ENCODE results near the gene ZXDC.

ZXDC gene

DNA sequence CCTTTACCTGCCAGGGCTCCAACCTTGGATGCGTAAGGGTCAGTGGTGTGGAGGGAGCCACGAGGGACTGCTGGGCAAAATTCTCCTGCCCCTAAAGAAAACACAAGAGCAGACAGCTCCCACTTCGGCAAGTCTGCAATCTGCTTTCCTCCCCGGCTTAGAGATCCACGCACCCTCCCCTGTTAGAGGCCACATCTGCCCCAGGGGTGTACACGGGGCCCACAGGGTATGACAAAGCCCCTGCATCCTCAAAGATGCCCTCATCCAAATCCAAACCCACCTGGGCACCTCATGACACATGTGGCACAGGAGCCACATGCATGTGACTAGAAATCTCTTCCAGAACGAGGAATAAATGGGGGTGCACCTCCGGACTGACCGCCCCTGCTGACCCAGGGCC, 25.5 kb downstream of the ZXDC start:
- DNase-seq = no peak

DNA sequence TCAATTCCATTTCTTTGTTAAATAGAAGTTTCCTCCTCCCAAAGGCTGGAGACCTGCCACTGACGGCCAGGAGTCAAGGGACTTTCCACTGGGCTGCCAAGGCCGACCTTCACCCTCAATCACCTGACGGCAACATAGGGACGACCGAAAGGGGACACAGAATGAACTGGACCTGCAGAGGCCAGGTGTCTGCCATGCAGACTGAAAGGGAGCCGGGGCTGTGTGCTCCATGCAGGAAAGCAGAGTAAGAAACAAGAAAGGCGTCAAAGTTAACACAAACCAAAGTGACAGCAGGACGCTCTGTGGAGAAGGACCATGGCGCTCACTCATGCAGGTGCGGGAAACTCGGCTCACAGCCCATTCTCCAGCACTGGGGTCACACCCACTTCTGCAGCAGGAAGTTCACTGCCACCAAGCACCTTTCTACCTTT, 26.1 kb downstream of the ZXDC start:
- no peak for DNase-seq

DNA sequence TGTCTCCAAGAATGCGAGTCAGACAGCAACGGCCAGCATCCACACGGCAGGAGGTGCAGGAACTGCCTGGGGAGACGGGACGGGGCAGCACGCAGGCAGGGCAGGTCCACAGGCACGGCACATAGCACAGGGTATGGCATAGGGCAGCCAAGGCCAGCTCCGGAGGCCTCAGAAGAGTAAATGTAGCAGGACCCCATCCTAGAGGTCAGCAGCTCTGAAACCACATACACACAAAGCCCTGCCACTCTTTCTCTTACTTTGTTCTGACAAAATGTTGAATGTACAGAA, 26.9 kb downstream of the ZXDC start:
- no peak for DNase-seq

DNA sequence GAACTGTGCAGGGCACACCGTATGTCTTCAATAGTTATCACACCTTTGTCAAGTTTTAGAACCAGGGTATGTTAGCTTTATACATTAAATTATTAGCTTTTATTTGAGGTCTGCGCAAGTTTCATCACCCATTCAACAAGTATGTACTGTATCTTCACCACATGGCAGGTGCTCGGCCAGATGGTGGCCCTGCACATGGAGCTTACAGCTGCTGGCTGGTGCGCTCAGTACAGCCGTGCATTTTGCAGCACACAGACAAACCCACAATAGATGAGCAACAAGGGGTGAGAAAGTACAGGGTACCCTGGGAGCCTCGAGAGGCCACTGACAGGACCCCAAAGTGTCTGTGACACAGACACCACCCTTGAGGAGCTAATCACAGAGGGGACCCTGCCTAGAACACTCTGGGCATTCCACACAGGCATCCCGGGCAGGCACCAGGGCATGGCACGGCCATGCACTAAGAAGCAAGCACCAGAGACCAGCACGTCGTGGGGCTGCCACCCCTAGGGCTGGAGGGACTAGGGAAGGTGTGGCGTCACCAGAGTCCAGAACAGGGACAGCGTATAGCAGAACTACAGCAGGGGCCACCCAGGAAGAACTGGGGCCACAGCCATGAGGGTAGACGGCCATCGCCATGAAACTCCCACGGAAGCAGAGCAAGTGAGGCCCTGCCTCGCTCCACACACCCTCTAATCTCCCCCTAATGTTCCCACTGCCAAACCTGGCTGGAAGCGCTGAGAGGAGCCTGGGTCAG, 27.4 kb downstream of the ZXDC start:
- DNase-seq = no peak

DNA sequence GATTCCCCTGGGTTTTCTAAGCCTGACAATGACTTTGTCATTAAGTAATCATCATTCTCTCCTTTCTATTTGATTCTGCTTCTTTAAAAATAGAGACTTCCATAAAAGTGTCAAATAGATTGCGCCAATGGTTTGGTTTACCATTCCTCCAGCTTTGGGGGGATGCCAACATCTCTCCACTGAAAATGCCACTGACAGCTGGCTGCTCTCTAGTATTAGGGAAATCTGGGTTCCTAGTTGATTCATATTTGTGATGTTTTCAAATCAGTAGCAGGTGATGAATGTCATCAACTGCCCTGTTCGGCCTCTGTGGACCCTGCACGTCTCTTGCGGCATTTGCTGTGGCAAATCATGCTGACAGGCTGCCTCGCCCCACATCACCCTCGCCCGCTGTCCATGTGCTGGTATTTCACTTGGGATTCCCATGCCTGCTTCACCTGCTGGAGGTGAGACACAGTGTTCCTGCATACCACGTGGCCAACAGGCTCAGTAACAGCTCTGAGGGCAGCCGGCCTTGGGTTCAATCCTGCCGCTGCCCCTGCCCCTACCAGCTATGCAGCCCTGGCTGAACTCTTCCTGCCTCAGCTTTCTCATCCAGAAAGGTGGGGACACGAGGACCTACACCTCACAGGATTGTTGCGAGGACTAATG, 28.1 kb downstream of the ZXDC start:
- no peak for DNase-seq

DNA sequence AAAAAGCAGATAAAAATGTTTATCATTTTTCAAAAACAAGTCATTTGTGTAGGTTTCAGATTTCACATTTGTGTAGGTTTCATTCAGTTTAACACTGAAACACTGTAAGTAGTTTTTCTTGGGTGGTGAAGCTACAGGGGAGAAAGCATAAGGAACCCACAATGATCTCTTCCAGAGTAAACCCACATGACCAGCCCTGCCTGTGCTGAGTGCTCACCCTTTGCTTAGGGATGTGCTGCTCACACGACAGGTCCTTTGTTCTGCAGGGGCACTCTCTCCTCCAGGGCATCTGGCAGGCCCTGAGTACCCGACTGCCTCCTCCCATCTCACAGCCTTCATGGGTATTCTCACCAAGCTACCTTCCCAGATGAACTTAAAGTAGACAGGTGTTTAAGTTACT, 28.9 kb downstream of the ZXDC start:
- DNase-seq = no peak

DNA sequence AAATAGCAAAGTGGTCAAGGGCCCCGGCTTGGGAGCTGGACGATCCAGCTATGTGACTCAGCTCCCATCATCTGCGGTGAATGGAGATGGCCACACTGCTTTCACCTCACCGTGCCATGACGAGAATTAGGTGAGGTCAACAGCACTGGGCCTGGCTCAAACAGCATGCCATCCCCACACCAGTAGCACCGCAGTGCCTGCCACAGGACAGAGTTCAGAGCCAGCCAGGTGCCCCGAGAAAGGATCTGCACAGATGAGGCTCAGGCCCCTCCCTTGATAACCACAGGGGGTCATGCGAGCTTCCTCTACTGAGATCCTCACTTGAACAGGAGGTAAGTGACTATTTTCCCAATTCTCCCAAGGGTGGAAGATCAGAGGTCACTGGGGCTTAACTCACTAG, 29.4 kb downstream of the ZXDC start:
- DNase-seq = no peak

DNA sequence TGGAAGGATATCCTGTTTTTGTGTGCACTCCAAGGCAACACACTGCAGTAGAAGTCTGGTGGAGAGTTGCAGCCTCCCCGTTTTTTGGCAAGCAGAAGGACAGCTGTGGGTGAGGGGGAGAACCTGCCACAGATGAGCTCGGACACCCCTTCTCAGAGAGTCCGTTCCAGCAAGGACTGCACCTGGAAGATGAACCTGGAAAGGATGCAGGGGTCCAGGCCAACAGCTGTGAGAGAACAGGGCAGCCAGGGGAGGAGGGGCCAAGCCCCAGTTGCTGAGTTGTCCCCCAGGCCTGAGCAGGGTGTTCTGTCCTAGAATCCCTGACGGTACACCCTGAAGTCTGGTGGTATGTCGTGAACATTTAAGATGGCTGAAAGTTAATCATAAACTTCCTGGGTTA, 30.2 kb downstream of the ZXDC start:
- DNase-seq = no peak

DNA sequence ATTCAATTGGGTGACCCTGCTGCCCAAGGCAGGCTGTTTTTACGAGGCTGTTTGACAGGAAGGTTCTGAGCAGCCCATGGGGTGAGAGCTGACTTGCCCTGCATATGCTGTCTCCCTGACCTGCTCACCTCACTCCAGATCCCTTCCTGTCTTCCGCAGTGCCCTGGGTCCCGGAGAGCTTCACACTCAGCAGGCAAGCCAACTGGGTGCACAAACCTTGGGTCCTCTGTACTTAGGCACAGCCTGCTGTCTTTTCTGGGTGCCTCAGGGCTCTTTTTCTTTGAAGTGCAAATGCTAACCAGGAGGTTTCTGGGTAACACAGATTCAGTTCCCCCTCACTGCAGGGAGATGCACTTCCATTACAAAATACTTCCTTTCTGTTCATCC, 32.8 kb downstream of the ZXDC start:
- no peak for DNase-seq

DNA sequence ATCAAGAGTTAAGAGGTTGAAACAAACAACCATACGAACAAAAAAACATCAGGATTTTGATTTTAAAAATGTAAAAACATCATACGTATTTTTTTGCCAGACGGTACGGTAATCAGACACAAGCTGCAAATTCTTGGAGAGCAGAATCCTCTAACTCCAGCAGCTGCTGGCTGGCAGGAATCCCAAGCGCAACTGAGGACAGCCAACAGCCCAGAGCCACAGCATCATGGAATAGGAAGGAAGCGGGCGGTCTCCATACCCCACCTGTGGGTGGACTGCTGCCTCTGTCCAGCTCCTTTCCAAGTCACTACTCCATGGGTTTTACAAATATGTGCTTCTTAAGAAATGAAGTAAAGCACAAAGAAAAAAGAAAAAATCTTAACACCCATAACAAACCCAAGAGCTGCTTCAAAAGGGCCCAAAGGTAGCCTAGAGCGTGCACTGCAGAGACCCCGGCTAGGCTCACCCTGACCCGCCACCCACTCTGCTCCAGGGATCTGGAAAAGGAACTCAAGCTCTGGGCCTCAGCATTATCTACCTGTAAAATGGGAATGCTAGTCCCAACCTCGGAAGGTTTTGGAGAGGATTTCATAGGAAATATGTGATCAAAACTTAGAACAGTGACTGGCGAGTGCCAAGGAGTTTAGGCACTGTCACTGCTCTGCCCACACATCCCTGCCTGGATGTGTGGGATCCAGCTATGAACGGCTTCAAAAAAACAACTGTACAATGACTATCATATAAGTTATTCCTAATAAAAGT, 33.4 kb downstream of the ZXDC start:
- no peak for DNase-seq

DNA sequence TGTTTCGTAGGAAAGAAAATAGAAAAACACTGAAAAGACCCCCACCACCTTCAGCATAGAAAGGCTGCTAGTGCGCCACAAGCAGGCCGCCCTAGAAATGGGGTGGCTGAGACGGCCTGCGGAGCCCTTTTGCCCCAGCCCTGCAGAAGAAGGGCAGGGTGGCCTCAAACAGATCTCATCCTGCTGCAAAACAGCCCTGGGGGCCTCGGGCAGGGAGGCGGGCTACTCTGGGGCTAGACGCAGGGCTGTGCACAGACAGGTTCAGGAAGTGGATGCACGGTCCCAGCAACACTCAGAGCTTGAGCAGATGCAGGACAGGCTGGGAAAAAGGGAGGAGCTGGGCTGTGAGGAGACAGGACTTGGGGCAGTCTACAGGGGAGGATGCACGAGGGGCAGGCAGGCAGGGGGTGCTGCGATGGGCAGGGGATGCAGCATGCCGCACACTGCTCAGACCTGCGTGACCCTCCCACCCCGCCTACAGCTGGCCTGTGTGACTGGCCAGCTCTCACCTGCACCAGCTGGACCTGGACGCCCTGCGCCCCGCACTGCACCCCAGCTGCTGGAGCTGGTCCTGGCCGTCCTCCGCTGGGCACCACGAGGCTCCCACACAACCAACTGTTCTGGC, 34.3 kb downstream of the ZXDC start:
- DNase-seq = no peak

DNA sequence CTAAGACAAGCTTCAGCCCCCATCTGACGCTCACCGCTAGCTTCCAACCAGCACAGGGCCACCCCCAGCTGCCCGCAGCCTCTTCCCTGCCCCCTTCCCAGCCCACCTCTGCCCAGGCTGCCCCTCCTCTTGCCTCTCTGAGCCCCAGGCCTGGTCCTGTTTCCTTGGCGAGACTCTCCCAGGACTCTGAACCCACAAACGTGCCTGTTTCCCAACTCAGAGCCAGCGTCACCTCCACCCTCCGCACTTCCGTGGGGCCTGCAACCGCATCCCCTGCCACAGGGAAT, 35.0 kb downstream of the ZXDC start:
- DNase-seq = no peak

DNA sequence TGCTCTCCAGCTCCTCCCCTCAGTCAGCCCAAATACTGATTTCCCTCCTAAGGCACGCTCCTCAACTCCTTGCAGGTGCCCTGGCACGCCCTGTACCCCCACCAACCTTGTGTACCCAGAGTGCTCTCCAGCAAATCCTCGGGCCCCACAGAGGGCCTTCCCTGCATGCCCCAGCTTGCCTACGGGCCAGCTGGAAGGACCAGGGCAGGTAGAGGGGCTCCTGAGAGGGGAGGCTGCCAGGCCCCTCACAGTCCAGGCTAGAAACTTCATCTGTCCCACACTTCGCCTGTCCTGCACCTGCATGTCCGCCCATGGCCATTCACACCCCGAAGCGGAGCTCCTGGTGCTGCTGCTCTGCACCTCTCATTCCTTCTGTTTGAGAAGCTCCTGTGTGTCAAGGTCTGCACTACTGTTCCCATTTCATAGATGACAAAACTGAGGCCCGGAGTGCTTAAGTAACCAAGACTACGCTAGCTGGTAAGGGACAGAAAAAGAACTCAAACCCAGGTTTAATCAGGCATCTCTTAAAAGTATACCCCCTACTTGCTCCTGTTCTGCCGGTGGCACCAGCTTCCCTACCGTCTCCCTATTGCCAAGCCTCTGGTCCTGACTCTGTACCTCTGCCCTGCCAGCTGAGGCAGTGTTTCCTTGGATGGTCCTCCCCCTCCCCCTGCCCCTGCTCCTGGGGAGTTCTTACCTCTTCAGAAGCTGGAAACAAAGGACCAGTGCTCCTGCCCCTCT, 35.6 kb downstream of the ZXDC start:
- no peak for DNase-seq

DNA sequence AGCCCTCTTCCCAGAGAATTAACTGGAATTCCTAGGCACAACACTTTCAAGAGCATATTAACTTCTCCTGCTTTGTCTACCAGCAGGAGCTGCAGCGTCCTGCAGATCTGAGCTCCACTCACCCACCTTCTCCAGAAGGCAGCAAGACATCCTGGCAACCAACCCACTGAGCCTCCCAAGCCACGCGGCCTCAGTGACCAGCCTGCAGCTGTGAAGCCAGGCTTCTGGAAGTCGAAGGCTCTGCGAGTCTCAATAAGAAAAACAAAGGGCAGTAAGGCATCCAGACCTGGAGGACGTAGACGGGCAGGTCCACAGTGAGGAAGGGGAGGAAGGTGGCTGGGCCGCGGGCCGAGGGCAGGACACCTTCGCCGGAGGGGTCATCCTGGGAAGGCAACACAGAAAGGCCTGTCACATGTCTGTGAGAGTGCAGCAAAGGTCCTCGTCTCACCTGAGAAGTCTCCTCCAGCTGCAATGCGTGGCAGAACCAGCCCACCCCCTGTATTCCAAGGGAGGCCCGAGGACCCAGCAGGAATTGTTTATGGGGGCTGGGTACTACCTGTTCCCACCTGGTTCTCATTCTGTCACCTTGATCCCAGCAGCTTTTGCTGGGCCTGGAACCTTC, 36.2 kb downstream of the ZXDC start:
- no peak for DNase-seq

DNA sequence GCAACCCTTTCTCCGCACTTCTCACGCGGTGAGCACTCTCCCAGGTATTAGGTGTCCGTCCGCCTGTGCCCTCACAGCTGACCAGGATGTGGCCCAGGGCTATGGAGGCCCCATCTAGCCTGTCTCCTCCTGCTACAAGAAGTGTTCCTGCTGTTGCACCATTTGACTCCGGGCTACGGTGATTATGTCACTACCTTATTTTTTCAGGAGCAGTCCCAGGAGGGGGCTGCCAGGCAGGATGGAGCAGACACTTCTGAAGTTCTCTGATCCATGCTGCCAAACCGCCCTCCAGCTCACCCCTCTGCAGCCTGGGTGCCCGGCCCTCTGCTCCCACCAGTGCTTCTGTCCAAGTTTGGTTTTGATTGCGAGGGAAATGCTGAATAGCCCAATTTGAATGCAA, 36.9 kb downstream of the ZXDC start:
- DNase-seq = no peak

DNA sequence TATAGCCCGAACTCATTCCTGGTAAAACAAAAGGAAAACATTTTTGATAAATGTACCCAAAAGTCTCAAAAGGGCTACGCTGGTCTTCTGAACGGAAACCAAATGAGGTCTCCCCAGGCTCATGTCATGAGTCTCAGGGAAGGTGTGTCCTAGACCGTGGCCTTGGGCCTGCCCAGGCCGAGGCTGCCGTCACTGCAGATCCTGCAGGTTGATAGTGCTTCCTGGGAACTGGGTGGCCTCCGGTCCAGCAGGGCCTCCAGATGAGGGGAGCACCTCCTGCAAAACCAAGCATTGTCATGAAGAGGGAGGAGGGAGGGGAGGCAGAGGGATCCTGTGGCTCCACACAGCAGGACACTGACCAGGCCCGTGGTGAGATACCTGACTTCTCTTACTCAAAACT, 37.5 kb downstream of the ZXDC start:
- no peak for DNase-seq

DNA sequence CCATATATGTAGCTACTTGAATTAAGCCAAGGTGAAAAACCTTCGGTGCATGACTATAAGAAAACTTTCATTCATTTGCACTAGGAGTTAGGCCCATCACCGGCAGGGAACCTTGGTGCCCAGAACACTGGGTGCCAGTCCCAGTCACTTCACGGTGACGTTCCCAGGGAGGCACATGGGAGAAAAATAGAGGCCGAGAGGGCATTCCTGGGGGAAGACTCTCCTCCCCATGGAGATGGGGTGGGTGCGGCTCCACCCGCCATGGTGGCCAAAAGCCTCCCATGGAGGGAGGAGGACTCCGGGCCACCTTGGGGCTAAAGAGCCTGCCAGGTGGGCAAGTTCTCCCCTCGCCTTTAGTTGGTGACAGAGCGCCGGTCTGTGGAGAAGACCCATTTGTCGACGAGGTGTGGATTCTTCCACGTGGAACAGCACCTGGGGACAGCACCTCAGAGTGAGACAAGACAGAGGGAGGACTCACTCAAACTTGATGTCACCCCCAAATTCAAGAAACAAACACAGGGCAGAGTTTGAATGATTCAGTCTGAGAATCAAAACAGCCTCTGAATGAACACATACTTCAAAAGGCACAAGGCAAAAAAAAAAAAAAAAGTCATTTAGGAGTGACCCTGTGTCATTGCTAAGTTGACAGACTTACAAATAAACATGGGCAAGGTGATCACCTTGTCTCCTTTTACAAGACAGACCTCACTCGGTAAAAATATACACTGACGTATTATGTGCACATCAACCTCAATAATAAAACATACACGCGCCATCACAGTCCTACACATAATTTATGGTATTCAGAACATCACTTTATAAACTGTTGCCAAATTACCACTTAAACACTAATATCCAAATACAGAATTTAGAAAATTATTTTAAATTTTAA, 38.6 kb downstream of the ZXDC start:
- DNase-seq = no peak

DNA sequence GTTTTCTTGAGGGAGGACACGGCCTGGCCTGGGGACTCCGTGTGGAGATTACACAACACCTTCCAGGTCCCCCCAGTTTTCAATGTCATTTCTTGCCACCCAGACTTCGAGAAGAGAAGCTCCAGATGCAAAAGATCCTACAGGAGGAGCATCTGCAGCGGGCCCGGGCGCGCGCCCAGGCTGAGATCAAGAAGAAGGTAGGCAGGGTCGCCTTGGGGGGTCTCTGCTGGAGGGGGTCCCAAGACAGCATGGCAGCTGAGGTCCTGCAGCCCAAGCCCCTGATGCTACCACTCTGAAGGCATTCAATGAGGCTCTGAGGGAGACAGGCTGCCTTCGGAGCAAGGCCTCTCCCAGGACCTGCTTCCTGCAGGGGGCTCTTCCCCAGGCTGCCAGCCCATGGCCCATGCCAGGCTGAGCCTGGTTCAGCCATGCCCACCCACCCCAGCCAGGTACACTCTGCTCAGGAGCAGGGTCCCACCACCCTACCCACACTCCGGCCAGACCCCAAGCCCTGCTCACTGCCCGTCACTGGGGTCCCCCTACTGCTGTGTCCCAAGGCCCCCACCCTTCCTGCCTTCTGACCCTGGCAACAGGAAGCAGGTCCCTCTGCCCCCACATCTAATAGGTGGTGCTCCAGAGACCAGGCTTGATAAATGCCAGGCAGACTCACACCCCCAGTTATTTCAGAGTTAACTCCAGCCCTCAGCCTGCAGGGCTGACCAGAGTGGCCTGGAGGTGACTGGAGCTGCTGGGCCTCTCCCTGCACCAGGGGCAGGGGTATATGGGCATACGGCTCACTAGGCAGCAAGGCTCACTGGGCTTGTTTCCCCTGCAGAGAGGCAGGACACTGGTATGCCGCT, 40.0 kb downstream of the ZXDC start:
- no peak for DNase-seq

DNA sequence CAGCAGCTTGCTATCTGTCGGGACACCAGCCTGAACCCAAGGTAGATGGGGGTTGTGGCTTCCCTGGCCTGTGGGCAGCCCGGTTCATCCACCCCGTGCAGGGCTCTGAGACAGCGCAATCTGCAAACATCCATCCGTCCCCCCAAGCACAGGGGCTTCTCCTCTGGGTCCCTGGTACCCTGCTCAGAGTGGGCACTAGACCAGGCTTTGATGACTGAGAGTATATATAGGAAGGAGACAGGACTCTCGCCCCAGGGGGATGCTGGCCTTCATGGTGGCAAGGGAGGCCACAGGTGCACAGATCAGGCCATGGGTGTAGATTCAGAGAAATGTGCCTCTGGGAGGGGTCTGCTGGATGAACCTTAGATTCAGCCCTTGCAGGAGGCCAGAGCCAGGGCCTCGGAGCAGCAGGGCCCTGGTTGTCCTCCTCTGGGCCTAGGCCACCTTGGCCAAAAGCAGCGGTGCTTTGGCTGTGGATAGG, 40.7 kb downstream of the ZXDC start:
- DNase-seq = no peak

DNA sequence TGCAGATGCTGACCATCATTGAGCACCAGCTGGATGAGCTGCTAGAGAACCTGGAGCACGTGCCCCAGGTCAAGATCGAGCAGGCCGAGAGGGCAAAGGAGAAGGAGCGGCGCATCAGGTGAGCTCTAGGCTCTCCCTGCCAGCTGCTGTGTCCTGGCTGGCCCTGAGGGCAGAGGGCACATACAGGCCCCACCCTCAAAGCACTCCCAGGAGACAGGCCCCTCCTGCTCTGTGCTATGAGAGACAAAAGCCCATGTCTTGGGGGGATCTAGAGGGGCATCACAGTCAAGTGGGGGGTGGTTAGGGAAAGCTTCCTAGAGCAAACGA, 41.5 kb downstream of the ZXDC start:
- no peak for DNase-seq
